Skeletal muscle tissue (tissue), 4 donors: Measurements from ENCODE around the gene ATG5. TPM values are rescaled to one million over a fixed set of nuclear protein-coding genes. Genes with fewer than 3 reads are reported as not detected.
A peak's percentile ranks its signal among the peaks of the same experiment; 100 is the strongest.

Experiments used
- H3K27ac ChIP-seq: one replicate; pipeline ENCODE4 v1.7.0; 2013; ENCODE audit warnings: mild to moderate bottlenecking, low read depth, low read length, inconsistent platforms
- H3K27me3 ChIP-seq, 3 donors: one replicate each; pipeline ENCODE4 v1.7.0; 2013; ENCODE audit warnings: low read length in 3 of 3; ENCODE audit not compliant: control insufficient read depth in 3 of 3, insufficient read depth in 3 of 3
- H3K36me3 ChIP-seq, 3 donors: one replicate each; pipeline ENCODE4 v1.7.0; 2013; ENCODE audit warnings: low read length in 3 of 3; ENCODE audit not compliant: control insufficient read depth in 3 of 3, insufficient read depth in 3 of 3
- H3K4me1 ChIP-seq, 3 donors: one replicate each; pipeline ENCODE4 v1.7.0; 2013; ENCODE audit warnings: low read length in 3 of 3, mild to moderate bottlenecking in 3 of 3; ENCODE audit not compliant: control insufficient read depth in 3 of 3, insufficient read depth in 3 of 3
- H3K4me3 ChIP-seq, 3 donors: one replicate each; pipeline ENCODE4 v1.7.0; 2013; ENCODE audit warnings: low read length in 3 of 3
- H3K9ac ChIP-seq, 3 donors: one replicate each; pipeline ENCODE4 v1.7.0; 2013; ENCODE audit warnings: low read length in 3 of 3, mild to moderate bottlenecking in 3 of 3, moderate library complexity in 2 of 3, low read depth in 1 of 3
- H3K9me3 ChIP-seq, 3 donors: one replicate each; pipeline ENCODE4 v1.7.0; 2013; ENCODE audit warnings: low read length in 3 of 3; ENCODE audit not compliant: control insufficient read depth in 3 of 3
- total RNA-seq: library from RNA; depleted of rRNA; stranded (reverse); fragments of >200 nt; gene quantifications from one replicate; pipeline ENCODE4 v1.2.3, GENCODE V29; 2014
- donor health status: Osteomylitis.

ATG5 gene
- total RNA-seq, 1 donor from 2014 or later = 38.1 TPM

DNA sequence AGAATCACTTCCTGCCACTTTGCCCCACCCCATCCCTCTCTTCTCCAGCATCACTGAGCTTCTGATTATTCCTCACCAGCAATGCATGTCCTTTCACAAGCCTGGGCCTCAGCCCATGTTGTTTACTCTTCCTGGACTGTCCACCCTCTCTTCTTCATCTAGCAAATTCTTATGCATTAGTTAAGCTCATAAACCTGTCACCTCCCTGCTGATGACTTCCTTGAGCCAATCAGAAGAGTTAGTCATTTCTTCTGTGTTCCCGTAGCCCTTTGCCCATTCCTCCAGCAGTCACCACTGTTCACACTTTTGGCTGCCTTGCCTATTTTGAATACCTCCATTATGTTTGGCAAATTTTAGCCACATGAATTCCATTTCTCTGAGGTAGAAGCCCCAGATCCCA is 30.8 kb upstream of the ATG5 start:
- Histone ChIP-seq H3K9me3 (no peaks in the 10 kb centered on the region), H3K27me3 (peaks cover 28 to 33% (median 31%) of the 10 kb centered on the region in 3 donors), H3K9ac (no peak overlapping the region), H3K36me3 (no peaks in the 10 kb centered on the region), H3K27ac (no peak overlapping the region), H3K4me3 (no peak overlapping the region), H3K4me1 (peaks cover 0 to 9% (median 6%) of the 10 kb centered on the region in 3 donors)

DNA sequence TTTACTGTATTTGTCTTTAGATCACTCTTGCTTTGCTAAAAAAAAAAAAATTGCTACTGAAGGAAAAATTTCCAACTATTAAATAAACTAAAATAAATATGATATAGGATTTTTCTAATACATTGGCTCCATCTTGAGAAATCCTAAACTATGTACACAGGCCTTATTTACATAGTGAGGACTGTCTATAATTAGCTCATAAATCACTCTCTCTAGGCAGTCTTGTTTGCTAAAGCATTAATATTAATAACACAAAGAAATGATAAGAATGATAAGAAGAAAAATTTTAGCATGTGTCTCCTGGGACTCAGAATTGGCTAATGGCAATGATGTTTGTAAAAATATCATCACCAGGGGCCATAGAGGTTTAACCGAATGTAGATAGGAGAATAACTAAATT is 21.7 kb upstream of the ATG5 start:
- no peak overlapping the region for H3K27ac ChIP-seq
- H3K9ac ChIP-seq = no peak overlapping the region
- H3K36me3 ChIP-seq = no peaks in the 10 kb centered on the region

GRCh38 chr6:106339334-106340029 is 13.9 kb upstream of the ATG5 start:
- Histone ChIP-seq H3K4me1 (no peaks in the 10 kb centered on the region), H3K9ac (no peak overlapping the region), H3K27me3 (no peaks in the 10 kb centered on the region), H3K4me3 (no peak overlapping the region), H3K9me3 (no peaks in the 10 kb centered on the region), H3K27ac (no peak overlapping the region), H3K36me3 (no peaks in the 10 kb centered on the region)

More for the DNA sequence above, 21.7 kb upstream of the ATG5 start:
- Histone ChIP-seq H3K9me3 (no peaks in the 10 kb centered on the region), H3K27me3 (peaks cover 0 to 7% (median 0%) of the 10 kb centered on the region in 3 donors), H3K4me3 (no peak overlapping the region), H3K4me1 (no peaks in the 10 kb centered on the region)

GRCh38 chr6:106334646-106335448 is 9.3 kb upstream of the ATG5 start:
- Histone ChIP-seq H3K9me3 (no peaks in the 10 kb centered on the region), H3K4me3 (no peak overlapping the region), H3K36me3 (no peaks in the 10 kb centered on the region), H3K4me1 (no peaks in the 10 kb centered on the region), H3K27me3 (peaks cover 0 to 1% (median 0%) of the 10 kb centered on the region in 3 donors), H3K9ac (no peak overlapping the region), H3K27ac (no peak overlapping the region)

- H3K27ac ChIP-seq = peak overlapping the region; percentile 92
- H3K27me3 ChIP-seq = peaks cover 0 to 2% (median 2%) of the 10 kb centered on the region in 3 donors
- H3K4me3 ChIP-seq = peak overlapping the region; percentile 94 to 99 (median 95)
- peaks cover 13 to 15% (median 15%) of the 10 kb centered on the region in 3 donors for H3K4me1 ChIP-seq
- no peaks in the 10 kb centered on the region for H3K36me3 ChIP-seq
- peak overlapping the region; percentile 96 to 97 (median 97) for H3K9ac ChIP-seq
- H3K9me3 ChIP-seq = no peaks in the 10 kb centered on the region
Observed at GRCh38 chr6:106324726-106325335, 729 bp downstream of the ATG5 start.

- Histone ChIP-seq H3K9ac (no peak overlapping the region), H3K27me3 (no peaks in the 10 kb centered on the region), H3K36me3 (no peaks in the 10 kb centered on the region), H3K9me3 (no peaks in the 10 kb centered on the region), H3K27ac (no peak overlapping the region), H3K4me1 (peaks cover 13 to 20% (median 15%) of the 10 kb centered on the region in 3 donors), H3K4me3 (no peak overlapping the region)
Observed at GRCh38 chr6:106321940-106322339, 3.6 kb downstream of the ATG5 start.

DNA sequence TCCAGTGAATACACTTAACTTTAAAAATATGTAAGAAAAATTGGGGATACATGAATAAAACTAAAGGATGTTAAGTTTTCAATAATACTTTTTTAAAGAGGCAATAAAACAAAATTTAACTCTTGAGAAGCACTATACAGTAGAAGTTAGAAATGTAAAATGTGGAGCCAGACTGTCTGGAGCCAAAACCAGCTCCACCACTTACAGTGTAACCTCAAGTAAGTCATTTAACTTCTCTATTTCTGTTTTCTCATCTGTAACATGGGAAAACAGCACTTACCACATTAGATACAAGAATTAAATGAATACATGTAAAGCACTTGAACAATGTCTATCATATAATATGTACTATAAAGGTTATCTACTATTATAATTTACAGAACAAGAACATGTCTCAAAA is 6.7 kb downstream of the ATG5 start:
- H3K36me3 ChIP-seq = peaks cover 3 to 8% (median 5%) of the 10 kb centered on the region in 3 donors
- peaks cover 2 to 11% (median 5%) of the 10 kb centered on the region in 3 donors for H3K4me1 ChIP-seq
- no peaks in the 10 kb centered on the region for H3K27me3 ChIP-seq
- no peak overlapping the region for H3K9ac ChIP-seq
- H3K4me3 ChIP-seq = no peak overlapping the region
- no peaks in the 10 kb centered on the region for H3K9me3 ChIP-seq
- H3K27ac ChIP-seq = peak overlapping the region; percentile 67

- Histone ChIP-seq H3K36me3 (peaks cover 3 to 11% (median 5%) of the 10 kb centered on the region in 3 donors), H3K4me1 (peaks cover 0 to 4% (median 2%) of the 10 kb centered on the region in 3 donors), H3K9ac (no peak overlapping the region), H3K27me3 (no peaks in the 10 kb centered on the region), H3K4me3 (no peak overlapping the region), H3K9me3 (no peaks in the 10 kb centered on the region), H3K27ac (peak overlapping the region; percentile 67)
Observed at GRCh38 chr6:106318061-106318460, 7.5 kb downstream of the ATG5 start.

DNA sequence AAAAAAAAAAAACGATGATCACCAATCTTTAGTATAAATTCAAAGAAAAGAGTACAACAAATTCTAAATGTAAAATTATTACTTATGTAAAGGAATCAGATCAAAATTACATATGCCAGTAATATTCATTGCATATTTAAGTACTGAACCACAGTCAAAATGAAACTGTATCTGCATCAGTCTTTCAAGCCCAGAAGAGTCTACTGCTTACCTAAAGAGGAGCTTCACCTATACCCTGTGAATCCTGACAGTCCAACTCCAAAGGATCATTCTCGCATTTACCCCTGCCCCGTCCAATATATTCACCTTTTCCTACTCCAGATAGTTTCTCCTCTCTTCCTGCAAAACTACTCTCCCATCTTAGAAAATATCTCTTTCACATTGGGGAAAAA is 9.2 kb downstream of the ATG5 start:
- Histone ChIP-seq H3K27me3 (no peaks in the 10 kb centered on the region), H3K4me3 (no peak overlapping the region), H3K4me1 (peaks cover 0 to 4% (median 2%) of the 10 kb centered on the region in 3 donors), H3K27ac (no peak overlapping the region), H3K9ac (no peak overlapping the region), H3K9me3 (no peaks in the 10 kb centered on the region), H3K36me3 (peaks cover 3 to 12% (median 5%) of the 10 kb centered on the region in 3 donors)
